ENCODE data around the gene REEP1. TPM values are rescaled to one million over a fixed set of nuclear protein-coding genes. Genes with fewer than 3 reads are reported as not detected.

REEP1 gene
- total and polyA plus RNA-seq, 2 of the 8 experiments (the other 6 are each of a cell fraction or from before 2014, with no cell fraction given), result 0.74 to 1.5 TPM

DNA sequence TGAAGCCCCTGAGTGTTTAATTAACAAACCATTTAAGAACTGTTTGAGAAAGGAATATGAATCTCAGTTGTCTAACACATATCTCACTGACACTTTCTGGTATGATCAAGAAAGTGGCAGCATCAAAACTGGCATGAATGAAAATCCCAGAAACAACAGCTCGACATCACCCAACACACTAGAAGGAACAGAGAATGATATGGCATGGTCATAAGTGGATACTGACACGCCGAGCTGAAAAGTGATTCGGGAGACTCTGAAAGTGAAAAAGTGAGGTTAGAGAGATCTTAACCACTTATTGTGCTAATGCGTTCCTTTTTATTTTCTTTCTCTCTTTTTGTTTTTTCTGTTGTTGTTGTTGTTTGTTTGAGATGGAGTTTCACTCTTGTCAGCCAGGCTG is 100.3 kb downstream of the REEP1 start (continued):
- TF ChIP-seq SUZ12 (IDR thresholded peaks at IDR 0.05; ENCODE audit: low read length) (no peak), SP2 (IDR thresholded peaks at IDR 0.05; ENCODE audit: low read length) (no peak), NRF1 (IDR thresholded peaks at IDR 0.05; ENCODE audit: low read depth, low read length) (no peak), ASH2L (IDR thresholded peaks at IDR 0.05; ENCODE audit: low read length) (no peak), HDAC2 (IDR thresholded peaks at IDR 0.05; ENCODE audit: borderline replicate concordance in 1 of 2, low read depth in 2 of 2, low read length in 2 of 2) (no peak), POLR2AphosphoS5 (IDR thresholded peaks at IDR 0.05; ENCODE audit: low read depth, low read length) (no peak), KDM4A (IDR thresholded peaks at IDR 0.05; ENCODE audit: low read depth, low read length, severe bottlenecking) (no peak)

Data from H1 (cell line).